CD4-positive, alpha-beta T cell treated with Interleukin-6 at 100 ng/mL for 8 hours (primary cell): ENCODE measurements around the gene TEX14.
"Not testable (repeated sequence)": the region's sequence is repeated elsewhere in the genome, so short reads cannot be mapped to it uniquely, and the experiment has no call there.

Experiments used
- DNase-seq: peaks from one replicate; pipeline ENCODE4 v3.0.0-alpha.2; 2020; ENCODE audit warnings: mixed read lengths, low spot score

The TEX14 gene

GRCh38 chr17:58691701-58692238 is at the start of gene TEX14:
Gene TEX14 (minus strand): TSS chr17:58692045. CDS start chr17:58652001, 40,044 bp downstream.
- DNase-seq = no peak

GRCh38 chr17:58741121-58741625 is 49.3 kb upstream of the TEX14 start:
- no peak for DNase-seq

- no peak for DNase-seq
Measured at GRCh38 chr17:58734811-58735210, 43.0 kb upstream of the TEX14 start.

- DNase-seq = no peak
Measured at GRCh38 chr17:58734040-58734439, 42.2 kb upstream of the TEX14 start.

GRCh38 chr17:58730937-58731336 is 39.1 kb upstream of the TEX14 start:
- DNase-seq = no peak

GRCh38 chr17:58728798-58729197 is 37.0 kb upstream of the TEX14 start:
- DNase-seq = no peak

- DNase-seq = no peak
Measured at GRCh38 chr17:58722696-58723095, 30.9 kb upstream of the TEX14 start.

- DNase-seq = no peak
Measured at GRCh38 chr17:58722274-58722673, 30.4 kb upstream of the TEX14 start.

GRCh38 chr17:58710948-58711552 is 19.2 kb upstream of the TEX14 start:
- DNase-seq = peak; percentile 30

- DNase-seq = no peak
Measured at GRCh38 chr17:58706351-58707140, 14.7 kb upstream of the TEX14 start.

- no peak for DNase-seq
Measured at GRCh38 chr17:58703916-58704286, 12.1 kb upstream of the TEX14 start.

- no peak for DNase-seq
Measured at GRCh38 chr17:58703137-58703915, 11.5 kb upstream of the TEX14 start.

- no peak for DNase-seq
Measured at GRCh38 chr17:58702708-58703107, 10.9 kb upstream of the TEX14 start.

- DNase-seq = no peak
Measured at GRCh38 chr17:58702045-58702476, 10.2 kb upstream of the TEX14 start.

GRCh38 chr17:58699771-58700170 is 7.9 kb upstream of the TEX14 start:
- DNase-seq = no peak

- DNase-seq = no peak
Measured at GRCh38 chr17:58694826-58695225, 3.0 kb upstream of the TEX14 start.

GRCh38 chr17:58694302-58694701 is 2.5 kb upstream of the TEX14 start:
- no peak for DNase-seq

- no peak for DNase-seq
Measured at GRCh38 chr17:58693751-58694150, 1.9 kb upstream of the TEX14 start.

- no peak for DNase-seq
Measured at GRCh38 chr17:58693208-58693607, 1.4 kb upstream of the TEX14 start.

GRCh38 chr17:58692239-58693055 is 602 bp upstream of the TEX14 start, which contains the start of gene RAD51C:
Gene RAD51C (plus strand): TSS chr17:58692602. CDS start chr17:58692644, 42 bp downstream.
- DNase-seq = peak; percentile 82

- not testable (repeated sequence) for DNase-seq
Measured at GRCh38 chr17:58690033-58690432, 1.8 kb downstream of the TEX14 start.
